Mucosa of stomach (tissue), 1 donor: ENCODE measurements around the gene GADL1.
A peak's percentile ranks its signal among the peaks of the same experiment; 100 is the strongest.

Experiments
- H3K27me3 ChIP-seq: one replicate; pipeline ENCODE4 v1.7.0; 2013; ENCODE audit warnings: mild to moderate bottlenecking, low read length; ENCODE audit not compliant: control insufficient read depth, insufficient read depth
- H3K36me3 ChIP-seq: one replicate; pipeline ENCODE4 v1.7.0; 2013; ENCODE audit warnings: low read length; ENCODE audit not compliant: control insufficient read depth, insufficient read depth
- H3K4me1 ChIP-seq: one replicate; pipeline ENCODE4 v1.7.0; 2013; ENCODE audit warnings: mild to moderate bottlenecking, low read length; ENCODE audit not compliant: control insufficient read depth, insufficient read depth
- H3K4me3 ChIP-seq: one replicate; pipeline ENCODE4 v1.7.0; 2013; ENCODE audit warnings: low read length
- H3K9ac ChIP-seq: one replicate; pipeline ENCODE4 v1.7.0; 2013; ENCODE audit warnings: mild to moderate bottlenecking, low read length, moderate library complexity
- H3K9me3 ChIP-seq: one replicate; pipeline ENCODE4 v1.7.0; 2013; ENCODE audit warnings: mild to moderate bottlenecking, low read length, moderate library complexity; ENCODE audit not compliant: control insufficient read depth
- donor health status: Pancreatic carcinoma.

Gene GADL1

GRCh38 chr3:30696403-30696819, 198.1 kb downstream of the GADL1 start:
- Histone ChIP-seq H3K9me3 (no peaks in the 10 kb centered on the region), H3K9ac (no peak overlapping the region), H3K27me3 (no peaks in the 10 kb centered on the region), H3K4me3 (no peak overlapping the region), H3K36me3 (no peaks in the 10 kb centered on the region), H3K4me1 (peaks cover 26% of the 10 kb centered on the region)

GRCh38 chr3:30695302-30696061, 199.0 kb downstream of the GADL1 start:
- H3K4me1 ChIP-seq: peaks cover 26% of the 10 kb centered on the region
- H3K9me3 ChIP-seq: no peaks in the 10 kb centered on the region
- H3K4me3 ChIP-seq: no peak overlapping the region
- H3K9ac ChIP-seq: no peak overlapping the region
- H3K27me3 ChIP-seq: no peaks in the 10 kb centered on the region
- H3K36me3 ChIP-seq: no peaks in the 10 kb centered on the region

- Histone ChIP-seq H3K27me3 (no peaks in the 10 kb centered on the region), H3K36me3 (no peaks in the 10 kb centered on the region), H3K9ac (no peak overlapping the region), H3K4me3 (no peak overlapping the region), H3K4me1 (peaks cover 31% of the 10 kb centered on the region), H3K9me3 (no peaks in the 10 kb centered on the region)
Measured at GRCh38 chr3:30694668-30695067, 199.8 kb downstream of the GADL1 start.

GRCh38 chr3:30694148-30694547, 200.3 kb downstream of the GADL1 start:
- Histone ChIP-seq H3K36me3 (no peaks in the 10 kb centered on the region), H3K9ac (no peak overlapping the region), H3K4me3 (no peak overlapping the region), H3K9me3 (no peaks in the 10 kb centered on the region), H3K4me1 (peaks cover 36% of the 10 kb centered on the region), H3K27me3 (no peaks in the 10 kb centered on the region)

GRCh38 chr3:30693470-30694120, 200.9 kb downstream of the GADL1 start:
- Histone ChIP-seq H3K4me3 (no peak overlapping the region), H3K4me1 (peaks cover 42% of the 10 kb centered on the region), H3K9ac (no peak overlapping the region), H3K27me3 (no peaks in the 10 kb centered on the region), H3K36me3 (no peaks in the 10 kb centered on the region), H3K9me3 (no peaks in the 10 kb centered on the region)

GRCh38 chr3:30692498-30693130, 201.8 kb downstream of the GADL1 start:
- no peaks in the 10 kb centered on the region for H3K27me3 ChIP-seq
- no peaks in the 10 kb centered on the region for H3K36me3 ChIP-seq
- no peak overlapping the region for H3K9ac ChIP-seq

GRCh38 chr3:30691944-30692343, 202.5 kb downstream of the GADL1 start:
- Histone ChIP-seq H3K4me1 (peaks cover 50% of the 10 kb centered on the region), H3K9me3 (no peaks in the 10 kb centered on the region), H3K4me3 (no peak overlapping the region), H3K36me3 (no peaks in the 10 kb centered on the region), H3K9ac (no peak overlapping the region), H3K27me3 (no peaks in the 10 kb centered on the region)

More at GRCh38 chr3:30692498-30693130, 201.8 kb downstream of the GADL1 start:
- Histone ChIP-seq H3K9me3 (no peaks in the 10 kb centered on the region), H3K4me3 (no peak overlapping the region), H3K4me1 (peaks cover 51% of the 10 kb centered on the region)

GRCh38 chr3:30691249-30691880, 203.1 kb downstream of the GADL1 start:
- Histone ChIP-seq H3K9ac (no peak overlapping the region), H3K4me1 (peaks cover 44% of the 10 kb centered on the region), H3K27me3 (no peaks in the 10 kb centered on the region), H3K36me3 (no peaks in the 10 kb centered on the region), H3K9me3 (no peaks in the 10 kb centered on the region), H3K4me3 (no peak overlapping the region)

- Histone ChIP-seq H3K4me3 (no peak overlapping the region), H3K27me3 (no peaks in the 10 kb centered on the region), H3K4me1 (peaks cover 45% of the 10 kb centered on the region), H3K36me3 (no peaks in the 10 kb centered on the region), H3K9ac (no peak overlapping the region), H3K9me3 (no peaks in the 10 kb centered on the region)
Measured at GRCh38 chr3:30690199-30690598, 204.3 kb downstream of the GADL1 start.

- Histone ChIP-seq H3K9me3 (no peaks in the 10 kb centered on the region), H3K4me1 (peaks cover 48% of the 10 kb centered on the region), H3K27me3 (no peaks in the 10 kb centered on the region), H3K36me3 (no peaks in the 10 kb centered on the region), H3K9ac (peak overlapping the region; percentile 8), H3K4me3 (no peak overlapping the region)
Measured at GRCh38 chr3:30688776-30689641, 205.5 kb downstream of the GADL1 start.

GRCh38 chr3:30687930-30688570, 206.4 kb downstream of the GADL1 start:
- Histone ChIP-seq H3K27me3 (no peaks in the 10 kb centered on the region), H3K4me3 (no peak overlapping the region), H3K36me3 (no peaks in the 10 kb centered on the region), H3K9ac (no peak overlapping the region), H3K4me1 (peaks cover 46% of the 10 kb centered on the region), H3K9me3 (no peaks in the 10 kb centered on the region)
